Neutrophil (primary cell): ENCODE data around the gene SHTN1.

Source experiments
- H3K27ac ChIP-seq: fragments of 200-600 bp; sonication (generic); 2 replicates; pipeline ENCODE4 v1.5.1; 2016; ENCODE audit warnings: mild to moderate bottlenecking, moderate library complexity
- H3K27me3 ChIP-seq: fragments of 200-600 bp; sonication (generic); 2 replicates; pipeline ENCODE4 v1.6.0; 2016; ENCODE audit warnings: mild to moderate bottlenecking
- H3K36me3 ChIP-seq: fragments of 200-600 bp; sonication (generic); 2 replicates; pipeline ENCODE4 v1.5.1; 2017
- H3K4me1 ChIP-seq, 2 experiments: fragments of 200-600 bp in 1 of 2; sonication (generic) in 1 of 2; 1 replicate in 1 of 2; 2 replicates in 1 of 2; pipeline versions ENCODE4 v1.5.1 to v1.6.1; 2013 to 2016; ENCODE audit warnings: low read depth in 1 of 2, low read length in 1 of 2, mild to moderate bottlenecking in 1 of 2, moderate library complexity in 1 of 2; ENCODE audit not compliant: control insufficient read depth in 1 of 2, insufficient read depth in 1 of 2
- H3K4me3 ChIP-seq, 2 experiments: fragments of 200-600 bp in 1 of 2; sonication (generic) in 1 of 2; 1 replicate in 1 of 2; 2 replicates in 1 of 2; pipeline ENCODE4 v1.5.1; 2013 to 2016; ENCODE audit warnings: low read depth in 1 of 2, low read length in 1 of 2, mild to moderate bottlenecking in 1 of 2, moderate library complexity in 1 of 2
- H3K9me3 ChIP-seq: fragments of 200-600 bp; sonication (generic); 2 replicates; pipeline ENCODE4 v1.5.1; 2016
- CTCF ChIP-seq: fragments of 200-600 bp; sonication (generic); IDR thresholded peaks from 2 replicates; pipeline ENCODE4 v1.5.1; 2016; ENCODE audit warnings: antibody characterized with exemption

Gene SHTN1

GRCh38 chr10:116974456-116975005 lies 30.5 kb downstream of the SHTN1 start:
- Histone ChIP-seq H3K4me3 (no peak overlapping the region), H3K27ac (no peak overlapping the region), H3K4me1 (no peaks in the 10 kb centered on the region), H3K9me3 (no peaks in the 10 kb centered on the region), H3K27me3 (no peaks in the 10 kb centered on the region), H3K36me3 (no peaks in the 10 kb centered on the region)
- TF ChIP-seq CTCF, result no peak

- no peak overlapping the region for H3K4me3 ChIP-seq
- TF ChIP-seq CTCF, result no peak
- H3K27ac ChIP-seq, result no peak overlapping the region
- H3K27me3 ChIP-seq, result no peaks in the 10 kb centered on the region
- no peaks in the 10 kb centered on the region for H3K36me3 ChIP-seq
- H3K4me1 ChIP-seq, result no peaks in the 10 kb centered on the region
- H3K9me3 ChIP-seq, result no peaks in the 10 kb centered on the region
These were observed 31.0 kb downstream of the SHTN1 start for GRCh38 chr10:116973946-116974455.

GRCh38 chr10:116973371-116973905 lies 31.5 kb downstream of the SHTN1 start:
- H3K27ac ChIP-seq, result no peak overlapping the region
- no peaks in the 10 kb centered on the region for H3K4me1 ChIP-seq
- no peaks in the 10 kb centered on the region for H3K36me3 ChIP-seq
- no peaks in the 10 kb centered on the region for H3K27me3 ChIP-seq
- H3K9me3 ChIP-seq, result no peaks in the 10 kb centered on the region
- no peak overlapping the region for H3K4me3 ChIP-seq
- TF ChIP-seq CTCF, result no peak

DNA sequence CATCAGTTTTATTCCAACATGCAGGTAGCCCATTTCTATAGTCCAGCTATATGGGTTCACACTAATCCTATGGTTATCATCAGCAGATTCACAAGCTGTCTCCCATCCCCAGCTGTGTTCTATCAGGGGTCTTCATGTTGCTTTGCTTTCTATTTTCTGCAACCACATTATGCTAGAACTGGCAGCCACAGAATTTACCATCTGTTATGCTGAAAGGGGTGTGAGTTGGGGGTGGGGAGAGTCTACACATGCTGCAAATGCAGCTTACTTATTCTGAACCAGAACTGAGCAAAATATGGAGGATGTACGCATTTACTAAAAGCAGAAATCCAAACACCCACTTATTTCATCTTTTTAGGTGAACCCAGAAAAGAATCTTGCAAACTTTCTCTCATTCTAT lies 32.9 kb downstream of the SHTN1 start:
- H3K36me3 ChIP-seq, result no peaks in the 10 kb centered on the region
- H3K9me3 ChIP-seq, result no peaks in the 10 kb centered on the region
- H3K4me1 ChIP-seq, result no peaks in the 10 kb centered on the region
- TF ChIP-seq CTCF, result no peak
- no peak overlapping the region for H3K4me3 ChIP-seq
- H3K27me3 ChIP-seq, result no peaks in the 10 kb centered on the region
- no peak overlapping the region for H3K27ac ChIP-seq

GRCh38 chr10:116970050-116970449 lies 34.9 kb downstream of the SHTN1 start:
- Histone ChIP-seq H3K9me3 (no peaks in the 10 kb centered on the region), H3K4me1 (no peaks in the 10 kb centered on the region), H3K4me3 (no peak overlapping the region), H3K36me3 (no peaks in the 10 kb centered on the region), H3K27me3 (no peaks in the 10 kb centered on the region), H3K27ac (no peak overlapping the region)
- no peak for TF ChIP-seq CTCF
